Lung (tissue), 12 donors: ENCODE results near the gene TFAM. TPM values are rescaled to one million over a fixed set of nuclear protein-coding genes. Genes with fewer than 3 reads are reported as not detected.
A peak's percentile ranks its signal among the peaks of the same experiment; 100 is the strongest.

Experiments used
- ATAC-seq: fragments of 200-7000 bp; cut with Tn5 transposase; one replicate; pipeline ENCODE4 v1.9.1; 2020; ENCODE audit warnings: moderate number of reproducible peaks; ENCODE audit not compliant: insufficient read depth, low FRiP score
- DNase-seq, 3 donors: peaks; one replicate each; pipeline ENCODE4 v3.0.0-alpha.2; 2013 to 2017
- H3K27ac ChIP-seq, 2 donors: one replicate each; pipeline ENCODE4 v1.5.1; 2013; ENCODE audit warnings: mild to moderate bottlenecking in 2 of 2, moderate library complexity in 2 of 2, control low read depth in 1 of 2, inconsistent platforms in 1 of 2, low read depth in 1 of 2, low read length in 1 of 2
- H3K27me3 ChIP-seq, 3 donors: one replicate each; pipeline ENCODE4 v1.5.1; 2013; ENCODE audit warnings: low read length in 2 of 3; ENCODE audit not compliant: control insufficient read depth in 3 of 3, insufficient read depth in 3 of 3
- H3K36me3 ChIP-seq, 4 donors: one replicate each; pipeline ENCODE4 v1.5.1; 2013; ENCODE audit warnings: low read length in 4 of 4, mild to moderate bottlenecking in 1 of 4, moderate library complexity in 1 of 4; ENCODE audit not compliant: control insufficient read depth in 4 of 4, insufficient read depth in 4 of 4
- H3K4me1 ChIP-seq, 5 donors: one replicate each; pipeline ENCODE4 v1.5.1; 2013; ENCODE audit warnings: low read length in 5 of 5, mild to moderate bottlenecking in 2 of 5, moderate library complexity in 1 of 5; ENCODE audit not compliant: control insufficient read depth in 5 of 5, insufficient read depth in 5 of 5
- H3K4me3 ChIP-seq: one replicate; pipeline ENCODE4 v1.5.1; 2013; ENCODE audit warnings: mild to moderate bottlenecking, control low read depth, moderate library complexity
- H3K9ac ChIP-seq, 2 donors: one replicate each; pipeline ENCODE4 v1.5.1; 2013; ENCODE audit warnings: low read length in 2 of 2, control low read depth in 1 of 2; ENCODE audit not compliant: insufficient read depth in 1 of 2
- H3K9me3 ChIP-seq, 4 donors: one replicate each; pipeline ENCODE4 v1.5.1; 2013; ENCODE audit warnings: low read length in 3 of 4, mild to moderate bottlenecking in 1 of 4, moderate library complexity in 1 of 4; ENCODE audit not compliant: control insufficient read depth in 4 of 4, insufficient read depth in 3 of 4
- CTCF ChIP-seq: IDR thresholded peaks from 2 replicates; pipeline ENCODE4 v1.5.1; 2012; ENCODE audit warnings: mild to moderate bottlenecking; ENCODE audit errors: control extremely low read depth, extremely low read depth
- WGBS, 2 donors: extraction: QIAGEN DNeasy Blood & Tissue Kit; methylation state at CpG; one replicate each; pipeline ENCODE4 v1.1.7; 2013; 5-methylcytosine and 5-hydroxymethylcytosine counted together
- polyA plus RNA-seq, 2 donors: library from polyadenylated mRNA; stranded (reverse); fragments of 200-250 nt; gene quantifications; one replicate each; pipeline ENCODE4 v1.2.1, GENCODE V29; 2013
- total RNA-seq, 2 donors: library from RNA; depleted of rRNA in 1 of 2; stranded (reverse); fragments of >200 nt in 1 of 2; gene quantifications; one replicate each; pipeline ENCODE4 v1.2.1, GENCODE V29; 2014 to 2021
- donor health status: control.
- donor health status: control.
- donor health status: Bipolar disorder and iron deficiency.
- donor health status: healthy.
- donor health status: DM: yes; HTN: yes; CAD: no.

The TFAM gene
- total and polyA plus RNA-seq, 4 donors = 5.9 to 27.0 (median 20.9) TPM

GRCh38 chr10:58438340-58438871 lies 53.2 kb downstream of the TFAM start:
- Histone ChIP-seq H3K27ac (no peak overlapping the region), H3K27me3 (no peaks in the 10 kb centered on the region), H3K4me3 (no peak overlapping the region), H3K36me3 (no peaks in the 10 kb centered on the region), H3K9ac (no peak overlapping the region), H3K9me3 (peaks cover 0 to 3% (median under 1%) of the 10 kb centered on the region in 4 donors), H3K4me1 (peaks cover 0 to 39% (median 8%) of the 10 kb centered on the region in 5 donors)
- ATAC-seq = no peak
- peak in 2 of 3 donors; percentile 70 to 72 for DNase-seq
- TF ChIP-seq CTCF = no peak
- WGBS, 2 donors = 50 to 69% methylated on average over 3 of the region's 3 CpGs

- Histone ChIP-seq H3K9ac (no peak overlapping the region), H3K4me3 (no peak overlapping the region), H3K36me3 (no peaks in the 10 kb centered on the region), H3K9me3 (peaks cover 0 to 3% (median under 1%) of the 10 kb centered on the region in 4 donors), H3K27me3 (no peaks in the 10 kb centered on the region), H3K4me1 (peaks cover 0 to 33% (median 8%) of the 10 kb centered on the region in 5 donors), H3K27ac (no peak overlapping the region)
- 82 to 83% methylated on average over 1 of the region's 1 CpG for WGBS, 2 donors
- ATAC-seq = no peak
- no peak for DNase-seq
- no peak for TF ChIP-seq CTCF
Observed at GRCh38 chr10:58438986-58439385, 53.8 kb downstream of the TFAM start.

- Histone ChIP-seq H3K4me3 (no peak overlapping the region), H3K27me3 (no peaks in the 10 kb centered on the region), H3K4me1 (peaks cover 0 to 34% (median 8%) of the 10 kb centered on the region in 5 donors), H3K9ac (no peak overlapping the region), H3K36me3 (no peaks in the 10 kb centered on the region), H3K27ac (no peak overlapping the region), H3K9me3 (peaks cover 0 to 3% (median under 1%) of the 10 kb centered on the region in 4 donors)
- no peak for ATAC-seq
- no peak for DNase-seq
- WGBS, 2 donors = 89 to 92% methylated on average over 5 of the region's 5 CpGs
- TF ChIP-seq CTCF = no peak
Observed at GRCh38 chr10:58439632-58440364, 54.6 kb downstream of the TFAM start.
